ENCODE results near the gene CPNE4.
"Not testable (repeated sequence)": the region's sequence is repeated elsewhere in the genome, so short reads cannot be mapped to it uniquely, and the experiment has no call there.

The CPNE4 gene

GRCh38 chr3:132034486-132035464 is at the start of gene CPNE4:
Gene CPNE4 (minus strand): TSS chr3:132035014.
- DNase-seq: peak; percentile 60

GRCh38 chr3:132083583-132084279 is 48.9 kb upstream of the CPNE4 start:
- no peak for DNase-seq

GRCh38 chr3:132083159-132083558 is 48.3 kb upstream of the CPNE4 start:
- DNase-seq: no peak

- no peak for DNase-seq
Observed at GRCh38 chr3:132079147-132079546, 44.3 kb upstream of the CPNE4 start.

- DNase-seq: no peak
Observed at GRCh38 chr3:132073771-132074170, 39.0 kb upstream of the CPNE4 start.

GRCh38 chr3:132071043-132071442 is 36.2 kb upstream of the CPNE4 start:
- DNase-seq: no peak

- DNase-seq: no peak
Observed at GRCh38 chr3:132064114-132064513, 29.3 kb upstream of the CPNE4 start.

GRCh38 chr3:132062535-132062934 is 27.7 kb upstream of the CPNE4 start:
- no peak for DNase-seq

- DNase-seq: no peak
Observed at GRCh38 chr3:132055872-132056271, 21.1 kb upstream of the CPNE4 start.

- no peak for DNase-seq
Observed at GRCh38 chr3:132047209-132047608, 12.4 kb upstream of the CPNE4 start.

- not testable (repeated sequence) for DNase-seq
Observed at GRCh38 chr3:132044874-132045273, 10.1 kb upstream of the CPNE4 start.

GRCh38 chr3:132042681-132043080 is 7.9 kb upstream of the CPNE4 start:
- DNase-seq: no peak

- DNase-seq: no peak
Observed at GRCh38 chr3:132038198-132038825, 3.5 kb upstream of the CPNE4 start.

GRCh38 chr3:132037581-132037980 is 2.8 kb upstream of the CPNE4 start:
- DNase-seq: no peak

GRCh38 chr3:132037056-132037455 is 2.2 kb upstream of the CPNE4 start:
- DNase-seq: no peak

- no peak for DNase-seq
Observed at GRCh38 chr3:132034097-132034485, 723 bp downstream of the CPNE4 start.

- no peak for DNase-seq
Observed at GRCh38 chr3:132033471-132033870, 1.3 kb downstream of the CPNE4 start.

- no peak for DNase-seq
Observed at GRCh38 chr3:132032959-132033358, 1.9 kb downstream of the CPNE4 start.

GRCh38 chr3:132029182-132029902 is 5.5 kb downstream of the CPNE4 start:
- DNase-seq: peak; percentile 66

- no peak for DNase-seq
Observed at GRCh38 chr3:132022914-132023313, 11.9 kb downstream of the CPNE4 start.

- DNase-seq: no peak
Observed at GRCh38 chr3:132020058-132020457, 14.8 kb downstream of the CPNE4 start.

- no peak for DNase-seq
Observed at GRCh38 chr3:132017137-132017536, 17.7 kb downstream of the CPNE4 start.

All from CD4-positive, alpha-beta T cell treated with Interleukin-17A for 4 hours (primary cell).